Testis (tissue), 2 donors: ENCODE results near the gene SLC41A1.

Experiments
- CTCF ChIP-seq, 3 experiments: fragments of 450-650 bp in 2 of 3; fragments of 200-600 bp in 1 of 3; sonication (generic) in 1 of 3; IDR thresholded peaks; one replicate each; pipeline ENCODE4 v1.5.1; 2016 to 2019; ENCODE audit warnings: antibody characterized with exemption in 3 of 3, mild to moderate bottlenecking in 2 of 3, moderate library complexity in 1 of 3
- POLR2A ChIP-seq: fragments of 450-650 bp; IDR thresholded peaks from one replicate; pipeline ENCODE4 v1.6.1; 2017; ENCODE audit warnings: antibody characterized with exemption, mild to moderate bottlenecking, moderate library complexity

- no peak for TF ChIP-seq POLR2A
- TF ChIP-seq CTCF (IDR thresholded peaks at IDR 0.05): no peak
Measured at GRCh38 chr1:205741681-205742080, 71.3 kb downstream of the SLC41A1 start.
